Activated CD4-positive, alpha-beta T cell treated with anti-CD3 and anti-CD28 coated beads for 24 hours (primary cell): Measurements from ENCODE around the gene SOX8.

Experiments
- DNase-seq, 2 donors: peaks; one replicate each; pipeline ENCODE4 v3.0.0-alpha.2; 2020; ENCODE audit warnings: low read depth in 2 of 2

The SOX8 gene

DNA sequence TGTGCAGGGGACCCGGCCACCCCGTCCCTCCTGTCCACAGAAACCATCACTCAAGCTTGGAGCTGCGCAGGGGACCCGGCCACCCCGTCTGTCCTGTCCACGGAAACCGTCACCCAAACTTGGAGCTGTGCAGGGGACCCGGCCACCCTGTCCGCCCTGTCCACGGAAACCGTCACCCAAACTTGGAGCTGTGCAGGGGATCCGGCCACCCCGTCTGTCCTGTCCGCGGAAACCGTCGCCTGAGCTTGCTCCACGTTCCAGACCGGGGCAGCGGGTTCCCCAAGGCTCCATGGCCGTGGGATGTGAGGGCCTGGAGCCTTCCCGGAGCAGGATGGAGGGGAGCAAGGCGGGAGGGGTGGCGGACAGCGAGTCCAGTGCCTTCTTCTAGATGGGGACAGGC is 25.2 kb downstream of the SOX8 start:
- no peak for DNase-seq

- DNase-seq = no peak
Observed at GRCh38 chr16:1007284-1007850, 25.8 kb downstream of the SOX8 start.

DNA sequence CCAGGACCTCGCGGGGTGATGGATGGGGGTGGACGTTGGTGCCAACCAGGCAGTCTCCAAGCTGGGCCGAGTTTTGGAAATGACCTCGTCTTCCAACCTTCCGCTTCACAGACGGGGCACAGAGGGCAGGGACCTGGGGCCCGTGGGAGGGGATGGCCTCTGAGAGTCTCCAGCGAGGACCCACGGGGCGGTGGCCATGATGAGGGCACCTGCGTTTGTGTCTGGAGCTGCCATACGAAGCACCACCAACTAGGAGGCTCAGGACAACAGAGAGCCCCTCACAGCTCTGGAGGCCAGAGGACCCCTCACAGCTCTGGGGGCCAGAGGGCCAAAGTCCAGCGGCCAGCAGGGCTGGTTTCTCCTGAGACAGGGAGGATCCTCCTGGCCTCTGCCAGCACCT is 26.5 kb downstream of the SOX8 start:
- DNase-seq = no peak

GRCh38 chr16:1009358-1010150 is 28.0 kb downstream of the SOX8 start:
- no peak for DNase-seq

GRCh38 chr16:1010251-1010650 is 28.7 kb downstream of the SOX8 start:
- DNase-seq = no peak

- DNase-seq = no peak
Observed at GRCh38 chr16:1010815-1011214, 29.2 kb downstream of the SOX8 start.

DNA sequence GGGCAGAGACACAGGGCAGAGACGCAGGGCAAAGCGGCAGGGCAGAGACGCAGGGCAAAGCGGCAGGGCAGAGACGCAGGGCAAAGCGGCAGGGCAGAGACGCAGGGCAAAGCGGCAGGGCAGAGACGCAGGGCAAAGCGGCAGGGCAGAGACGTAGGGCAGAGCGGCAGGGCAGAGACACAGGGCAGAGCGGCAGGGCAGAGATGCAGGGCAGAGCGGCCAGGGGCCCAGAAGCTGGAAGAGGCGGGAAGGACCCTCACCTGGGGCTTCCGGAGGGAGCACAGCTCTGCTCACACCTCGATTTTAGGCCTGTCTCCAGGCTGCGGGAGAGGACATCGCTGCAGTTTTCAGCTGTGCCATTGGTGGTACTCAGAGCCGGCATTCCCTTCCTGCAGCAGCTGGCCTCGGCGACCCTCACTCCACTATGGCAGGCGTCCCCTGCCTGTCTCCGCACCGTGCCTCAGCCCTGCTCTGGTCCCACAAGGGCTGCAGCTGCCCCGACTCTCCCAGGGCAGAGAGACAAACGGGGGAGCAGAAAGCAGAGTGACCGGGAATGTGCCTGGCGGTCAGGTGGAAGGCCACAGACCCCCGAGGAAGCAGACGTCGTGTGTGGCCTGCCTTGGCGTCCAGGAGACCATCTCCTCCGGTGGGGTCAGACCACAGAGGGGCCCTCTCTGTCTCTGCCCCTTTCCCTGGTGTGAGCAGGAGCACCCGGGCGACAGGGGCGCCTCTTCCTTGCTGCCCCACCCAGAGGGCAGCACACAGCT is 29.9 kb downstream of the SOX8 start:
- no peak for DNase-seq

- no peak for DNase-seq
Observed at GRCh38 chr16:1012135-1012534, 30.6 kb downstream of the SOX8 start.

- DNase-seq = no peak
Observed at GRCh38 chr16:1012722-1013592, 31.4 kb downstream of the SOX8 start.

DNA sequence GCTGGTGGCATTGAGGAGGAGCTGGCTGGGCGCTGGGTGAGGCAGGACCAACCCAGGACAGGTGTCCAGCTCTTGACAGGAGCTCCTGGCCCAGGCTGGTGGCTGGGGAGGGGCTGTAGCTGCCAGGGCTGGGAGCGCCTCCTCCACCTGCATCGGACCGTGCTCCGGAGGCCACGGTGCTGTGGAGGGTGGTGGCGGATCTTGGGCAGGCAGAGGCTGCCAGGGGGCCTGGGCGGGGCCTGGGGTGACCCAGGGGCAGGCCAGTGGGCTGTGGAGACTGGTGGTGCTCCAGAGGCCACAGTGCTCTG is 32.0 kb downstream of the SOX8 start:
- DNase-seq = no peak

DNA sequence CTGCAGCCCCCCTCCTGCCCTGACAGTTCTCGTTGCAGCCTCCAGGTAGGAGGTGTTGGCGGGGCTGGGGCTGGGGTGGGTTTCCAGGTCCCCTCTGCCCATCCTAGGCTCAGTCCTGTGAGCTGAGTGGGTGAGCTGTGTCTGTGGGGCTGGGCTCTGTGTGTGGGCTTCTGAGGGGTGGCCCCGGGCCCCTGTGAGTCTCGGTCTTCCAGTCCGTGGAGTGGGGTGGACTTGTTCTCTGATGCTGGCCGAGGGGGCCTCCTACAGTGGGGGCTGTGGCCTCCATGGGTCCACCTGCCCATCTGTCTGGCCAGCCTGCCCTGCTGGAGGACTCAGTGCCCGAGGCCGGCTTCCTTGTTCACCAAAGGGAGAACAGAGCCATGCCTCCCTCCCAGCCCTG is 32.7 kb downstream of the SOX8 start:
- no peak for DNase-seq

DNA sequence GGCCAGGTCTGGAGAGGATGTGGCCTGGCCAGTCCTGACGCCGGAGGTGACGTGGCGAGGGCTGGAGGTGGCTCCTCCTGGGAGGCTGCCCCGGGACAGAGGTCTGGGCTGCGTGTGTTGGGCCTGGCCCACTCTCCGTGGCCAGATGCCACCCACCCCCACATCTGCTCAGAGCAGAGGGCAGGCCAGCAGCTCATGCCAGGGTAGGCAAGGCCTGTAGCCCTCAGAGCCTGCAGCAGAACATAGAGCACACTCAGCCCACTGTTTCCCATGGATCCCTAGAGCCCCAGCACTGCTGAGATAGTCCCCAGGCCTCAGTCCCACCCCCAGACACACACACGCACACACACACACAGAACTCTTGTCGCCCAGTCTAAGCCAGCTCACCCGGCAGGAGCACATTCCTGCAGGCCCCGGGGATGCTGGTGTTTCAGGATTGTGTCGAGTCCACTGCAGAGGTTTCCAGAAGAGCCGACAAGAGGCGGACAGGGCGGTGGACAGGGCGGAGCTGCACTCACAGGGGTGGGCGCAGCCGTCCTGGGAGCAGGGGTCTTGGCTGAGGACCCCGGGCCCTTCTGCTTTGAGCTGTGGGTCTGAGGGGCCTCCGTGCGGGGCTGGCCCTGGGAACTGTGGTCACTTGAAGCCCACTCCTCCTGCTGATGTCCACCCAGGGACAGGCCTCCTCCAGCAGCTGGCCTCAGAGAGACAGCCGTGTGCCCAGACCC is 33.4 kb downstream of the SOX8 start:
- no peak for DNase-seq

DNA sequence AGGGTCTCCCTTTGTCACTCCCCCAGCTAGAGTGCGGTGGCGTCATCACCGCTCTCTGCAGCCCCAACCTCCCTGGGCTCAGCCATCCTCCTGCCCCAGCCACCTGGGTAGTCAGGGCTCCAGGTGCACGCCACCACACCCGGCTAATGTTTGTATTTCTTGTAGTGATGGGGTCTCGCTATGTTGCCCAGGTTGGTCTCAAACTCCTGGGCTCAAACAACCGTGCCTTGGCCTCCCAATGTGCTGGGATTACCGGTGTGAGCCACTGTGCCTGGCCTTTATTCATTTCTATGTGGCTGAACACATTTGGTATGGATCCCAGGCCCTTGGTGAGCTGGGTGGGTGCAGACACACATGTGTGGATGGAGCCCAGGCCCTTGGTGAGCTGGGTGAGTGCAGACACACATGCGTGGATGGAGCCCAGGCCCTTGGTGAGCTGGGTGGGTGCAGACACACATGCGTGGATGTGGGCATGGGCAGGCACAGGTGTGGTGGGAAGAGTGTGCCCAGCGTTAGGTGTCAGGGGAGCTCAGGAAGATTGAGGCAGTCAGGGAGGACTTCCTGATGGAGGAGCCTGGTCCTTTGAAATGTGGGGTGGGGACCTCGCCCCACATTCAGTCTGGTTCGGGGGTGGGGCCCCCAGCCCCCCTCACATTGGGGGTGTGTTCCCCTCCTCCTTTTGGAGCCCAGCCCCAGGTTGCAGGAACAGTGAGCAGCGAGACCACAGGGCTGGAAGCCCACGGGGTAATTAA is 37.1 kb downstream of the SOX8 start:
- DNase-seq = no peak

- no peak for DNase-seq
Observed at GRCh38 chr16:1019231-1020090, 37.9 kb downstream of the SOX8 start.

- no peak for DNase-seq
Observed at GRCh38 chr16:1020091-1020399, 38.5 kb downstream of the SOX8 start.

DNA sequence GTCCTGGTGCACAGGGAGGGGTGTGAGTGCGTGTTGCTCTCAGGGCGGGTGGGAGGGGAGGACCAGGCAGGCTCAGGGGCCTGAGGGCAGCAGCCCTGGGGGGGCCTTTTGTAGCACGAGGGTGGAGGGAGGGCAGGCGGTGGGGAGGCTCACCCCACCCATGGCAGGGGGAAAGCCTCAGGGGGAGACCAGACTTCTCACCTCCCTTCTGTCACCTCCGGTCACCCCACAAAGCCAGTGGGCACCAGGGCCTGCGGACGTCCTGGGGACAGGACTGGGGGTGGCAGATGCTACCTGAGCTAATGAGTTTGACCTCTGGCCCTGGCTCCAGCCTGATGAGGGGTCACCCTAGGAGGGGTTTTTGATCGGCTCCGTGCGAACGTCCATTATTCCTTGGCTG is 39.0 kb downstream of the SOX8 start:
- no peak for DNase-seq

- DNase-seq = no peak
Observed at GRCh38 chr16:1021553-1022160, 40.1 kb downstream of the SOX8 start.

- no peak for DNase-seq
Observed at GRCh38 chr16:1022466-1022865, 40.9 kb downstream of the SOX8 start.

- DNase-seq = no peak
Observed at GRCh38 chr16:1024138-1024537, 42.6 kb downstream of the SOX8 start.
